WTC11 (cell line): ENCODE results near the gene ABR. TPM values are rescaled to one million over a fixed set of nuclear protein-coding genes. Genes with fewer than 3 reads are reported as not detected.

Source experiments
- ATAC-seq: fragments of 200-7000 bp; cut with Tn5 transposase; 2 replicates; pipeline ENCODE4 v1.10.0; 2021; ENCODE audit warnings: mild to moderate bottlenecking, moderate library complexity
- CTCF ChIA-PET: fragments of 300-600 bp; sonication (Branson Sonifier 250); formaldehyde crosslinking; loops from one replicate; lab custom pipeline; 2021; ENCODE audit warnings: antibody characterized with exemption; lab: Charles Lee
- POLR2A ChIA-PET: fragments of 350-600 bp; sonication (Branson Sonifier 250); formaldehyde crosslinking; loops from one replicate; lab custom pipeline; 2021; ENCODE audit warnings: antibody characterized with exemption; lab: Charles Lee
- DNase-seq: peaks from one replicate; pipeline ENCODE4 v3.0.0; 2021; ENCODE audit warnings: low spot score
- H3K27ac Mint-ChIP-seq: 2 replicates; pipeline ENCODE4 v1.8.0; 2021; ENCODE audit warnings: mixed read lengths
- H3K27me3 Mint-ChIP-seq: 2 replicates; pipeline ENCODE4 v1.8.0; 2021; ENCODE audit warnings: low read depth, mild to moderate bottlenecking, moderate library complexity, mixed read lengths
- H3K36me3 Mint-ChIP-seq: 2 replicates; pipeline ENCODE4 v1.8.0; 2021; ENCODE audit warnings: mixed read lengths
- H3K4me1 Mint-ChIP-seq: 2 replicates; pipeline ENCODE4 v1.8.0; 2022; ENCODE audit warnings: mixed read lengths
- H3K4me3 Mint-ChIP-seq: 2 replicates; pipeline ENCODE4 v1.8.0; 2021; ENCODE audit warnings: mild to moderate bottlenecking, moderate library complexity, mixed read lengths
- H3K9me3 Mint-ChIP-seq: 2 replicates; pipeline ENCODE4 v1.8.0; 2021; ENCODE audit warnings: mixed read lengths
- CDX4 ChIP-seq: fragments of 250-450 bp; sonication (Bioruptor Pico); IDR thresholded peaks from 2 replicates; pipeline ENCODE4 v1.9.0; 2021; ENCODE audit warnings: moderate library complexity, mild to moderate bottlenecking, inconsistent platforms, borderline replicate concordance
- EMX1 ChIP-seq: fragments of 250-450 bp; sonication (Bioruptor Pico); IDR thresholded peaks from 2 replicates; pipeline ENCODE4 v1.8.0; 2021; ENCODE audit warnings: mild to moderate bottlenecking
- ETV6 ChIP-seq: sonication (generic); formaldehyde crosslinking; IDR thresholded peaks from 2 replicates; pipeline ENCODE4 v1.8.1; 2022; ENCODE audit warnings: mild to moderate bottlenecking, missing genetic modification reagents
- FOXP1 ChIP-seq: sonication (generic); formaldehyde crosslinking; IDR thresholded peaks from 2 replicates; pipeline ENCODE4 v1.8.0; 2022; ENCODE audit warnings: missing genetic modification reagents, mild to moderate bottlenecking, moderate library complexity, borderline replicate concordance
- IRF1 ChIP-seq: sonication (generic); formaldehyde crosslinking; IDR thresholded peaks from 2 replicates; pipeline ENCODE4 v1.8.0; 2023; ENCODE audit warnings: missing genetic modification reagents
- IRF2 ChIP-seq: sonication (generic); formaldehyde crosslinking; IDR thresholded peaks from 2 replicates; pipeline ENCODE4 v1.8.0; 2022; ENCODE audit warnings: low read depth, missing genetic modification reagents, borderline replicate concordance
- MXD4 ChIP-seq: fragments of 250-450 bp; sonication (Bioruptor Pico); IDR thresholded peaks from 2 replicates; pipeline ENCODE4 v1.8.0; 2021; ENCODE audit warnings: mild to moderate bottlenecking, moderate library complexity, borderline replicate concordance
- NFATC4 ChIP-seq: fragments of 250-450 bp; sonication (Bioruptor Pico); IDR thresholded peaks from 2 replicates; pipeline ENCODE4 v1.9.0; 2021; ENCODE audit warnings: mild to moderate bottlenecking
- NFE2L1 ChIP-seq: sonication (generic); formaldehyde crosslinking; IDR thresholded peaks from 2 replicates; pipeline ENCODE4 v1.8.1; 2023; ENCODE audit warnings: missing genetic modification reagents
- PRRX2 ChIP-seq: fragments of 250-450 bp; sonication (Bioruptor Pico); IDR thresholded peaks from 2 replicates; pipeline ENCODE4 v1.8.0; 2021; ENCODE audit warnings: mild to moderate bottlenecking
- SOX15 ChIP-seq: fragments of 250-450 bp; sonication (Bioruptor Pico); IDR thresholded peaks from 2 replicates; pipeline ENCODE4 v1.9.0; 2021; ENCODE audit warnings: mild to moderate bottlenecking
- TP53 ChIP-seq: sonication (generic); formaldehyde crosslinking; IDR thresholded peaks from 2 replicates; pipeline ENCODE4 v1.8.1; 2023; ENCODE audit warnings: mild to moderate bottlenecking, missing genetic modification reagents
- ZNF121 ChIP-seq: sonication (generic); formaldehyde crosslinking; IDR thresholded peaks from 2 replicates; pipeline ENCODE4 v1.8.0; 2023; ENCODE audit warnings: missing genetic modification reagents
- ZNF219 ChIP-seq: sonication (generic); formaldehyde crosslinking; IDR thresholded peaks from 2 replicates; pipeline ENCODE4 v1.8.0; 2023; ENCODE audit warnings: missing genetic modification reagents, mild to moderate bottlenecking, borderline replicate concordance
- ZNF425 ChIP-seq: fragments of 250-450 bp; sonication (Bioruptor Pico); conservative IDR thresholded peaks from 2 replicates; pipeline ENCODE4 v1.9.0; 2021; ENCODE audit warnings: mild to moderate bottlenecking
- total RNA-seq: library from RNA; stranded (reverse); gene quantifications from 3 replicates; pipeline ENCODE4 v1.2.3, GENCODE V29; 2021

ABR gene
- total RNA-seq, 1 experiment from 2014 or later = 38.0 TPM

GRCh38 chr17:988561-988960 lies 191.2 kb downstream of the ABR start:
- ATAC-seq (no peak), DNase-seq (no peak)
- ChIA-PET POLR2A (no interaction called here), CTCF (interaction anchor here (1.0 kb wide), 1 partner anchor 67 kb away, joined by 4 read pairs; no protein-coding TSS in a partner anchor)
- Mint-ChIP-seq H3K27ac (no peak overlapping the region), H3K36me3 (no peaks in the 10 kb centered on the region), H3K4me3 (no peak overlapping the region), H3K4me1 (no peaks in the 10 kb centered on the region), H3K27me3 (peaks cover 4% of the 10 kb centered on the region; the same call in 1 of the 2 replicates), H3K9me3 (peaks cover 4% of the 10 kb centered on the region; the same call in 1 of the 2 replicates)
- no peak for TF ChIP-seq IRF2 (CRISPR knock-in tag)
- no peak for TF ChIP-seq MXD4 (CRISPR knock-in tag)
- TF ChIP-seq NFE2L1 (CRISPR knock-in tag) = no peak

GRCh38 chr17:987931-988330 lies 191.8 kb downstream of the ABR start:
- H3K27ac Mint-ChIP-seq = no peak overlapping the region
- H3K4me3 Mint-ChIP-seq = no peak overlapping the region
- peaks cover 2% of the 10 kb centered on the region; the same call in 1 of the 2 replicates for H3K9me3 Mint-ChIP-seq
- no peaks in the 10 kb centered on the region for H3K36me3 Mint-ChIP-seq
- ChIA-PET CTCF (interaction anchor here (1.0 kb wide), 1 partner anchor 68 kb away, joined by 4 read pairs; no protein-coding TSS in a partner anchor), POLR2A (no interaction called here)
- peaks cover 4% of the 10 kb centered on the region; the same call in 1 of the 2 replicates for H3K27me3 Mint-ChIP-seq
- DNase-seq (no peak), ATAC-seq (no peak)
- TF ChIP-seq NFATC4 (CRISPR knock-in tag) (no peak), IRF1 (CRISPR knock-in tag) (no peak), SOX15 (CRISPR knock-in tag) (no peak), MXD4 (CRISPR knock-in tag) (no peak), CDX4 (no peak), EMX1 (CRISPR knock-in tag) (no peak), ZNF121 (CRISPR knock-in tag) (no peak), ETV6 (CRISPR knock-in tag) (no peak), ZNF219 (CRISPR knock-in tag) (no peak), TP53 (CRISPR knock-in tag) (no peak), FOXP1 (no peak)
- no peaks in the 10 kb centered on the region for H3K4me1 Mint-ChIP-seq

- CTCF ChIA-PET = interaction anchor here (2.2 kb wide), 1 partner anchor 10 kb away, joined by 15 read pairs; the partner anchor contains the start of gene TIMM22
- POLR2A ChIA-PET = no interaction called here
- no peak overlapping the region for H3K27ac Mint-ChIP-seq
These were observed 193.4 kb downstream of the ABR start for GRCh38 chr17:986322-986929.

More at GRCh38 chr17:986322-986929, 193.4 kb downstream of the ABR start:
- Mint-ChIP-seq H3K27me3 (no peaks in the 10 kb centered on the region; the same call in 1 of the 2 replicates), H3K36me3 (no peaks in the 10 kb centered on the region), H3K4me1 (no peaks in the 10 kb centered on the region), H3K4me3 (no peak overlapping the region), H3K9me3 (no peaks in the 10 kb centered on the region)
- no peak for TF ChIP-seq ZNF425
- no peak for TF ChIP-seq PRRX2 (CRISPR knock-in tag)
- ATAC-seq (no peak), DNase-seq (no peak)
